H1 (cell line): Measurements from ENCODE around the gene BCL2. TPM values are rescaled to one million over a fixed set of nuclear protein-coding genes. Genes with fewer than 3 reads are reported as not detected.

ENCODE experiments used
- CTCF ChIA-PET: fragments of 300-600 bp; sonication (Branson Sonifier 250); formaldehyde crosslinking; loops from one replicate; lab custom pipeline; 2021; ENCODE audit not compliant: partially characterized antibody; lab: Charles Lee
- POLR2A ChIA-PET: fragments of 300-600 bp; sonication (Branson Sonifier 250); formaldehyde crosslinking; loops from one replicate; lab custom pipeline; 2021; ENCODE audit warnings: inconsistent platforms; ENCODE audit not compliant: partially characterized antibody; lab: Charles Lee
- DNase-seq, 2 experiments: peaks; one replicate each; pipeline versions ENCODE4 v3.0.0 to v3.0.0-alpha.2; 2010 to 2022; ENCODE audit warnings: low spot score in 2 of 2, low read depth in 1 of 2, mixed read lengths in 1 of 2
- FAIRE-seq: peaks from 2 replicates; lab custom pipeline; 2011; peaks lifted over from hg19 to GRCh38; lab: Jason Lieb, UNC
- H2AFZ ChIP-seq: 2 replicates; pipeline ENCODE4 v1.8.1; 2012; ENCODE audit warnings: low read length, inconsistent platforms
- H2AK5ac ChIP-seq: 2 replicates; pipeline ENCODE4 v1.6.1; 2013; ENCODE audit warnings: low read depth, low read length
- H2BK120ac ChIP-seq: replicated peaks from 2 replicates; pipeline ENCODE3; 2013; ENCODE audit warnings: low read depth, low read length, inconsistent platforms
- H2BK12ac ChIP-seq: 2 replicates; pipeline ENCODE4 v1.6.1; 2013; ENCODE audit warnings: low read depth, low read length
- H2BK15ac ChIP-seq: 2 replicates; pipeline ENCODE4 v1.6.1; 2013; ENCODE audit warnings: low read length
- H2BK20ac ChIP-seq: 2 replicates; pipeline ENCODE4 v1.6.1; 2013; ENCODE audit warnings: low read length
- H2BK5ac ChIP-seq: 2 replicates; pipeline ENCODE4 v1.6.1; 2013; ENCODE audit warnings: low read depth, low read length
- H3K14ac ChIP-seq: 2 replicates; pipeline ENCODE4 v1.6.1; 2013; ENCODE audit warnings: inconsistent platforms; ENCODE audit not compliant: insufficient read length
- H3K18ac ChIP-seq: 2 replicates; pipeline ENCODE4 v1.6.1; 2013; ENCODE audit warnings: low read length; ENCODE audit errors: extremely low read depth
- H3K23ac ChIP-seq: 2 replicates; pipeline ENCODE4 v1.6.1; 2013; ENCODE audit warnings: inconsistent platforms; ENCODE audit not compliant: insufficient read length
- H3K23me2 ChIP-seq: 2 replicates; pipeline ENCODE4 v1.6.1; 2013; ENCODE audit warnings: low read depth, low read length
- H3K27ac ChIP-seq: 2 replicates; pipeline ENCODE4 v1.6.1; 2011; ENCODE audit warnings: low read depth, low read length, inconsistent platforms
- H3K27me3 ChIP-seq, 4 experiments: replicated peaks in 1 of 4; 1 replicate in 1 of 4; 2 replicates in 3 of 4; pipeline versions ENCODE4 v1.6.1 to v1.8.1; 2011 to 2013; ENCODE audit warnings: low read length in 3 of 4, mild to moderate bottlenecking in 3 of 4, inconsistent platforms in 2 of 4, mixed read lengths in 2 of 4, moderate library complexity in 1 of 4; ENCODE audit not compliant: control insufficient read depth in 3 of 4, insufficient read depth in 3 of 4; ENCODE audit errors: extremely low read depth in 1 of 4
- H3K36me3 ChIP-seq, 4 experiments: 2 replicates each; pipeline versions ENCODE4 v1.6.1 to v1.8.1; 2011 to 2013; ENCODE audit warnings: mild to moderate bottlenecking in 4 of 4, low read length in 3 of 4, moderate library complexity in 2 of 4, control low read depth in 1 of 4, inconsistent platforms in 1 of 4; ENCODE audit not compliant: insufficient read depth in 4 of 4, control insufficient read depth in 2 of 4
- H3K4ac ChIP-seq: replicated peaks from 2 replicates; pipeline ENCODE3; 2013; ENCODE audit warnings: low read length, low read depth, mixed read lengths, inconsistent platforms; ENCODE audit not compliant: insufficient read length
- H3K4me1 ChIP-seq, 4 experiments: replicated peaks in 1 of 4; 1 replicate in 1 of 4; 2 replicates in 3 of 4; pipeline versions ENCODE4 v1.6.1 to v1.8.1; 2011 to 2013; ENCODE audit warnings: low read length in 3 of 4, inconsistent platforms in 2 of 4, mixed read lengths in 1 of 4; ENCODE audit not compliant: insufficient read depth in 4 of 4, control insufficient read depth in 3 of 4
- H3K4me2 ChIP-seq, 2 experiments: 2 replicates each; pipeline versions ENCODE4 v1.6.1 to v1.8.1; 2011 to 2013; ENCODE audit warnings: low read depth in 2 of 2, low read length in 2 of 2, control low read depth in 1 of 2, inconsistent platforms in 1 of 2, mild to moderate bottlenecking in 1 of 2; ENCODE audit not compliant: insufficient read depth in 1 of 2
- H3K4me3 ChIP-seq, 4 experiments: fragments of 200-600, 300-600 bp in 1 of 4; sonication (generic), shearing (Covaris generic), sonication (Bioruptor Twin) in 1 of 4; 2 replicates each; pipeline versions ENCODE4 v1.5.1 to v1.8.1; 2011 to 2016; ENCODE audit warnings: low read length in 4 of 4, low read depth in 3 of 4, control low read depth in 2 of 4, inconsistent platforms in 2 of 4, mild to moderate bottlenecking in 2 of 4, mixed read lengths in 1 of 4, moderate library complexity in 1 of 4; ENCODE audit not compliant: insufficient read depth in 2 of 4; ENCODE audit errors: extremely low read depth in 1 of 4
- H3K56ac ChIP-seq: replicated peaks from 2 replicates; pipeline ENCODE3; 2013; ENCODE audit warnings: low read depth, mild to moderate bottlenecking, mixed read lengths, low read length, inconsistent platforms; ENCODE audit not compliant: insufficient read length
- H3K79me1 ChIP-seq: 2 replicates; pipeline ENCODE4 v1.6.1; 2013; ENCODE audit warnings: low read depth, low read length, control low read depth
- H3K79me2 ChIP-seq, 2 experiments: 2 replicates each; pipeline versions ENCODE4 v1.6.1 to v1.8.1; 2012 to 2013; ENCODE audit warnings: low read length in 2 of 2, mild to moderate bottlenecking in 2 of 2, inconsistent platforms in 1 of 2; ENCODE audit not compliant: insufficient read depth in 2 of 2, control insufficient read depth in 1 of 2
- H3K9ac ChIP-seq, 4 experiments: replicated peaks in 1 of 4; 1 replicate in 1 of 4; 2 replicates in 3 of 4; pipeline versions ENCODE4 v1.6.1 to v1.8.1; 2011 to 2013; ENCODE audit warnings: low read depth in 3 of 4, low read length in 3 of 4, control low read depth in 2 of 4, mild to moderate bottlenecking in 2 of 4, moderate library complexity in 2 of 4, inconsistent platforms in 1 of 4; ENCODE audit errors: extremely low read depth in 1 of 4
- H3K9me3 ChIP-seq, 2 experiments: 2 replicates each; pipeline versions ENCODE4 v1.6.1 to v1.8.1; 2012 to 2013; ENCODE audit warnings: mild to moderate bottlenecking in 2 of 2, moderate library complexity in 2 of 2, control low read depth in 1 of 2, inconsistent platforms in 1 of 2, low read depth in 1 of 2, low read length in 1 of 2, mixed read lengths in 1 of 2; ENCODE audit not compliant: insufficient read depth in 2 of 2
- H4K20me1 ChIP-seq, 2 experiments: replicated peaks in 1 of 2; 2 replicates each; pipeline versions ENCODE3 to v1.8.1; 2011 to 2013; ENCODE audit warnings: inconsistent platforms in 2 of 2, low read length in 2 of 2, mild to moderate bottlenecking in 1 of 2; ENCODE audit not compliant: insufficient read depth in 2 of 2, control insufficient read depth in 1 of 2
- H4K5ac ChIP-seq: 2 replicates; pipeline ENCODE4 v1.6.1; 2013; ENCODE audit warnings: low read length, low read depth, mixed read lengths, inconsistent platforms; ENCODE audit not compliant: insufficient read length
- H4K8ac ChIP-seq: 2 replicates; pipeline ENCODE4 v1.8.0; 2013; ENCODE audit warnings: mild to moderate bottlenecking, moderate library complexity, low read length, inconsistent platforms; ENCODE audit not compliant: insufficient read depth; ENCODE audit errors: extremely low read depth
- H4K91ac ChIP-seq: replicated peaks from 2 replicates; pipeline ENCODE3; 2013; ENCODE audit warnings: low read length, mixed read lengths, inconsistent platforms; ENCODE audit not compliant: insufficient read length
- ATF2 ChIP-seq: IDR thresholded peaks from 2 replicates; pipeline ENCODE4 v1.6.1; 2012; ENCODE audit warnings: low read length, inconsistent platforms
- JUND ChIP-seq: IDR thresholded peaks from 2 replicates; pipeline ENCODE4 v1.6.1; 2011; ENCODE audit warnings: mild to moderate bottlenecking, improper control_type of control experiment, low read length
- NRF1 ChIP-seq: IDR thresholded peaks from 2 replicates; pipeline ENCODE4 v1.6.1; 2011; ENCODE audit warnings: mild to moderate bottlenecking, low read depth, low read length, improper control_type of control experiment
- POLR2A ChIP-seq, 2 experiments: IDR thresholded peaks; 1 replicate in 1 of 2; 2 replicates in 1 of 2; pipeline ENCODE4 v1.6.1; 2011; ENCODE audit warnings: low read depth in 2 of 2, low read length in 2 of 2, mild to moderate bottlenecking in 2 of 2; ENCODE audit errors: control extremely low read depth in 1 of 2
- POLR2AphosphoS5 ChIP-seq: IDR thresholded peaks from 2 replicates; pipeline ENCODE4 v1.6.1; 2011; ENCODE audit warnings: low read depth, low read length
- RAD21 ChIP-seq, 2 experiments: IDR thresholded peaks in 1 of 2; conservative IDR thresholded peaks in 1 of 2; 2 replicates each; pipeline ENCODE4 v1.6.1; 2011; ENCODE audit warnings: low read depth in 2 of 2, low read length in 2 of 2, improper control_type of control experiment in 1 of 2, inconsistent platforms in 1 of 2, mild to moderate bottlenecking in 1 of 2, moderate library complexity in 1 of 2
- SUZ12 ChIP-seq: fragments of 200-600 bp; sonication (generic); IDR thresholded peaks from 2 replicates; pipeline ENCODE4 v1.6.1; 2012; ENCODE audit warnings: mild to moderate bottlenecking, inconsistent platforms, low read length, moderate library complexity, mixed read lengths
- TAF7 ChIP-seq: optimal IDR thresholded peaks from 2 replicates; pipeline ENCODE3; 2011; ENCODE audit warnings: low read depth, mild to moderate bottlenecking, inconsistent platforms, low read length, moderate library complexity, borderline replicate concordance
- TCF12 ChIP-seq: IDR thresholded peaks from 2 replicates; pipeline ENCODE4 v1.6.1; 2011; ENCODE audit warnings: low read depth, mild to moderate bottlenecking, low read length
- USF2 ChIP-seq: IDR thresholded peaks from 2 replicates; pipeline ENCODE4 v1.6.1; 2011; ENCODE audit warnings: low read length, improper control_type of control experiment
- YY1 ChIP-seq: IDR thresholded peaks from 2 replicates; pipeline ENCODE4 v1.6.1; 2011; ENCODE audit warnings: low read depth, mild to moderate bottlenecking, low read length
- WGBS, 2 experiments: shearing (Covaris generic) in 1 of 2; methylation state at CpG; one replicate each; pipeline versions ENCODE4 v1.1.6 to v1.1.7; 2013 to 2015; ENCODE audit warnings: low lambda C conversion rate in 2 of 2, mixed read lengths in 2 of 2, inconsistent platforms in 1 of 2, low coverage in 1 of 2, missing lambda C conversion rate in 1 of 2; ENCODE audit not compliant: insufficient replicate concordance in 2 of 2, insufficient coverage in 1 of 2, insufficient read length in 1 of 2; ENCODE audit errors: extremely low coverage in 1 of 2, missing lambda C conversion rate in 1 of 2; 5-methylcytosine and 5-hydroxymethylcytosine counted together
- polyA plus RNA-seq, 7 experiments: library from polyadenylated mRNA; depleted of rRNA in 3 of 7; stranded (reverse) in 5 of 7; unstranded in 2 of 7; fragments of >200 nt in 5 of 7; fragments of 200-250 nt in 2 of 7; gene quantifications; 1 replicate in 5 of 7; 2 replicates in 1 of 7; 4 replicates in 1 of 7; pipeline versions ENCODE4 v1.2.1 to v1.2.3, GENCODE V29; 2011 to 2013; ENCODE audit warnings: missing spikeins in 2 of 7, mixed read lengths in 2 of 7
- total RNA-seq: library from RNA; stranded (reverse); fragmentation: NEBNext Ultra II Directional; extraction: Animal tissue kit (Norgen Biotek cat#: 25700); gene quantifications from 2 replicates; pipeline ENCODE4 v1.2.1, GENCODE V29; 2021

BCL2 gene
- total and polyA plus RNA-seq, 2 of the 8 experiments (the other 6 are each of a cell fraction or from before 2014, with no cell fraction given), result 0.59 to 4.5 TPM

- Histone ChIP-seq H3K4me2 (no peak overlapping the region; a peak in 1 of 4 replicates), H2AFZ (no peak overlapping the region), H4K20me1 (peaks cover 0 to 12% of the 10 kb centered on the region in 2 experiments), H3K4me3 (no peak overlapping the region), H2BK120ac (no peak overlapping the region), H3K56ac (no peak overlapping the region), H3K9ac (no peak overlapping the region; a peak in 1 of 7 replicates), H3K4ac (no peak overlapping the region), H2BK5ac (no peak overlapping the region; the same call in 1 of the 2 replicates), H2BK20ac (no peak overlapping the region; the same call in 1 of the 2 replicates), H3K18ac (no peak overlapping the region), H3K79me2 (peaks cover 0 to 7% of the 10 kb centered on the region in 2 experiments; a peak in 2 of 4 replicates), H3K14ac (no peak overlapping the region), H4K5ac (no peak overlapping the region), H4K91ac (no peak overlapping the region), H3K4me1 (no peaks in the 10 kb centered on the region; a peak in 1 of 7 replicates), H3K79me1 (peaks cover 4% of the 10 kb centered on the region), H2BK15ac (no peak overlapping the region), H3K36me3 (no peaks in the 10 kb centered on the region; a peak in 2 of 8 replicates), H2AK5ac (peak overlapping the region; percentile 84; the same call in 1 of the 2 replicates), H4K8ac (no peak overlapping the region), H3K23me2 (peaks cover 16% of the 10 kb centered on the region), H3K27me3 (no peaks in the 10 kb centered on the region), H3K27ac (no peak overlapping the region), H3K23ac (no peak overlapping the region), H2BK12ac (no peak overlapping the region), H3K9me3 (no peaks in the 10 kb centered on the region)
- ChIA-PET CTCF (interaction anchor here (1.3 kb wide), 1 partner anchor 11 kb away, joined by 3 read pairs; no protein-coding TSS in a partner anchor), POLR2A (no interaction called here)
- DNase-seq (no peak), FAIRE-seq (no peak)
- 93% methylated on average over 14 of the region's 14 CpGs; no CpG with 5 or more reads in 1 of the 2 experiments for WGBS, 2 experiments
- TF ChIP-seq YY1, result no peak
- no peak for TF ChIP-seq SUZ12
- TF ChIP-seq TAF7, result no peak
- no peak for TF ChIP-seq JUND
- no peak for TF ChIP-seq POLR2AphosphoS5
- no peak for TF ChIP-seq USF2
- no peak for TF ChIP-seq RAD21 (IDR thresholded peaks at IDR 0.05 in 1 of 2, conservative IDR thresholded peaks at IDR 0.05 in 1 of 2; ENCODE audit: low read depth in 2 of 2, low read length in 2 of 2)
- TF ChIP-seq TCF12, result no peak
- TF ChIP-seq POLR2A (IDR thresholded peaks at IDR 0.05; ENCODE audit: control extremely low read depth in 1 of 2, low read depth in 2 of 2, low read length in 2 of 2), result no peak
- no peak for TF ChIP-seq NRF1
- no peak for TF ChIP-seq ATF2
These were observed 119.8 kb downstream of the BCL2 start for GRCh38 chr18:63199743-63200241.
